COLO668 (cell line): Measurements from ENCODE around the gene SLC6A17.
A peak's percentile ranks its signal among the peaks of the same experiment; 100 is the strongest.

Source experiments
- DNase-seq: peaks from one replicate; lab custom pipeline; 2025; ENCODE audit not compliant: unreplicated experiment; lab: John Stamatoyannopoulos, UW

Gene SLC6A17

DNA sequence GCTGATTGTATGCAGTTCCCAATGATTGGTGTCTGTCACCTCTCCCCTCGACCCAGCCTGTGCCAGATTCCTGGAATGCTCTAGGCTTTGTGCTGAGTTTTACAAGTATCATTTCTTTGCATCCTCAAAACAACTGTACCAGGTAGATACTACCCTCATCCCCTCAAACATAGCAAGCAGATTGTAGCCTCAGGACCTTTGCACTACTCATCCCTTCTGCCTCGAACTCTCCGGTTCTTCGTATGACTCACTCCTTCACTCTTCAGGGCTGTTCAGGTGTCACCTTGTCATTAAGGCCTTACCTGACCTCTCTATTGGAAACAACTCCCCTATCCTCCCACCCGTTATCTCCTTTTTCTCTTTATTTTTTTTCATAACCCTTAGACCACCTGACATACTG, 67.8 kb downstream of the SLC6A17 start:
- no peak for DNase-seq

GRCh38 chr1:110218739-110219138, 68.4 kb downstream of the SLC6A17 start:
- DNase-seq = no peak

DNA sequence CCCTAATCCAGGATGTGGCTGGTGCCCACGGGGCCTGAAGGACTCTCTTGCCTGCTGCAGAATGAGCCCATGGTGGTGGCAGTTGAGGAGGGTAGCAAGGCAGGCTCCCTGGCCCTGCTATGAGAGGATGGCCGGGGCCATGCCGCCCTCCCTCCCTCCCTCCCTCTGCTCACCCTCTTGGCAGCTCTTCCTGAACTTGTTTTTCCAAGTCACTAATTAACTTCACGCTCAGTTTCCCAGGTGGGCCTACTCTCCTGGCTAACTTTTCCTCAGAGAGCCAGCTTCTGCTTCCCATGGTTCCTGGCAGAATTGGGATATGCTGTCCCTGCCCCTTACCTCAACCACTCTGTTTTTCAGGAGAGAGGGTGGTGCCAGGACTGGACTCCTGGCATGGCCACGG, 70.0 kb downstream of the SLC6A17 start:
- DNase-seq = no peak

DNA sequence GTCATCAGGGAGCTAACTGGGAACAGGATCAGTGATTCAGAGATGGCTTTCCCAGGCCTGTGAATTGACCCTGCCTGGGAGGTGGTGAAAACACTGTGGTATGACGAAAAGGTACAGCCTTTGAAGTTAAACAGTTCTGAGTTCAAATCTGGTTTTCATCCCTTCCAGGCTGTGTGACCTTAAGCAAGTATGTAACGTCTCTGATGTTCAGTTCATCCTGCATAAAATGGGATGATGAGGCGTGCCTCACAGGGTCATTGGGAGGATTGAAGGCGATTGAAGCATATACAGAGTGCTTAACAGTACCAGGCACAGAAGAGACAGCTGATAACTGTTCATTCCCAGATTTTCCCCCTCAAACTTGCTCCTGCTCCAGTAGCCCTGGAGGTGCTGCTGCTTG, 70.8 kb downstream of the SLC6A17 start:
- no peak for DNase-seq

DNA sequence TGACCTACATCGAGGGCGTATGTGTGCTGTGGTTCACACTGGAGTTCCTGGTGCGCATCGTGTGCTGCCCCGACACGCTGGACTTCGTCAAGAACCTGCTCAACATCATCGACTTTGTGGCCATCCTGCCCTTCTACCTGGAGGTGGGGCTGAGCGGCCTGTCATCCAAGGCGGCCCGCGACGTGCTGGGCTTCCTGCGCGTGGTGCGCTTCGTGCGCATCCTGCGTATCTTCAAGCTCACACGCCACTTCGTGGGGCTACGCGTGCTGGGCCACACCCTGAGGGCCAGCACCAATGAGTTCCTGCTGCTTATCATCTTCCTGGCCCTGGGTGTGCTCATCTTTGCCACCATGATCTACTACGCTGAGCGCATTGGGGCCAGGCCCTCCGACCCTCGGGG, 72.8 kb downstream of the SLC6A17 start:
- no peak for DNase-seq

DNA sequence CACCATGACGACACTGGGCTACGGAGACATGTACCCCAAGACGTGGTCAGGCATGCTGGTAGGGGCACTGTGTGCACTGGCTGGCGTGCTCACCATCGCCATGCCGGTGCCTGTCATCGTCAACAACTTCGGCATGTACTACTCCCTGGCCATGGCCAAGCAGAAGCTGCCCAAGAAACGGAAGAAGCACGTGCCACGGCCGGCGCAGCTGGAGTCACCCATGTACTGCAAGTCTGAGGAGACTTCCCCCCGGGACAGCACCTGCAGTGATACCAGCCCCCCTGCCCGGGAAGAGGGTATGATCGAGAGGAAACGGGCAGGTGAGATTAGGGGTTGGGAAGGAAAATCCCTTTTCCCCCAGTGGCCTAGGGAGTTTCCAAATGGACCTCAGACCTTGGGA, 73.3 kb downstream of the SLC6A17 start:
- DNase-seq = no peak

DNA sequence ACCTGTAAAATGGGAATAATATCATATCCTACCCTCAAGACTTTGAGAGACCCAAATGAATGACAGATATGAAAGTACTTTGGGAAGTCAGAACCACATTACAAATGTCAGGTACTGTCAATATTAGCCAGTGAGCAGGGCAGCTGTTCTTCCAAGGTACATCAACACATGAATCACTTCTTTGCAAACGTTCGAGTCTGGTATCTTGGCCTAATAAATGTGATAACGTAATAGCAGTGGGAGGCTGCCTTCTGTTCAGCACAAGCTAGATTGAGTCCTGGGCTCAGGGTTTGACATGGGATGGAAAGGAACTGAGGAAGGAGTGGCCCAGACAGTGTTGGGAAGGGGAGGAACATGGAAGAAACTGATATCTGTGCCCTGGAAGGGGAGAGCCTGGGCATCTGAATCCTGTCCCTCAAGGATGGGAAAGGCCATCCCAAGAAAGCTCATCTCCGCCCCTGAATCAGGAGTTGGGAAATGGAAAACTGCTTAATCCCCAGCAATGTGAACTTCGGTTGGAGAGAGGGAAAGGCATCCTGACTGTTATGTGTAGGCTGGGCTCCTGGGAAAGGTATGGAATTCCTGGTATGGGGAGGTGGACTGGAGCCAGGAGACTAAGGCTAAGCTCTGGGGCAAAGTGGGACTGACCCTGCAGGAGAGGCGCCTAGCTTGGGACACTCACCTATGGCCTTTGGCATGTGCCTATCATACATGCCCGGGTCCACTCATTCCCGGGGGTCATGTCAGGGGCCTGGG, 74.1 kb downstream of the SLC6A17 start:
- DNase-seq = no peak

DNA sequence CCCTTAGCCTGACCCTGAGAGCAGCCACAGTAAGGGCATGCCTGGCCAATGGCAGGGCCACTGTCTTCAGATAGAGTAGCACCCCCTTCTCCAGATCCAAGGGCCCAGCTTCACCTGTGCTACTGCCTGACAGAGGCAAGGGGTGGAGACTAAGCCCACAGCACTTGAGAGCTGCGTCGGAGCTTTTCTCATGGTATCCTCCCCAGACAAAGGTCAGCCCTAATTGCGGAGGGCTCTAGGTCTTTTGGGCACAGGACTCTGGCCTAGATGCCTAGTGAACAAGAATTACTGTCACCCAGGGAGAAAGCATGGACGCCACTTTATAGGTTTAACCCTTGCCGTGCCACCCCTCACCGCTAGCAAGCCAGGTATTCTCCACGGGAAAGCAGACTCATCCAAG, 74.9 kb downstream of the SLC6A17 start:
- no peak for DNase-seq

GRCh38 chr1:110225756-110226404, 75.6 kb downstream of the SLC6A17 start:
- no peak for DNase-seq

GRCh38 chr1:110227774-110228173, 77.5 kb downstream of the SLC6A17 start:
- no peak for DNase-seq

DNA sequence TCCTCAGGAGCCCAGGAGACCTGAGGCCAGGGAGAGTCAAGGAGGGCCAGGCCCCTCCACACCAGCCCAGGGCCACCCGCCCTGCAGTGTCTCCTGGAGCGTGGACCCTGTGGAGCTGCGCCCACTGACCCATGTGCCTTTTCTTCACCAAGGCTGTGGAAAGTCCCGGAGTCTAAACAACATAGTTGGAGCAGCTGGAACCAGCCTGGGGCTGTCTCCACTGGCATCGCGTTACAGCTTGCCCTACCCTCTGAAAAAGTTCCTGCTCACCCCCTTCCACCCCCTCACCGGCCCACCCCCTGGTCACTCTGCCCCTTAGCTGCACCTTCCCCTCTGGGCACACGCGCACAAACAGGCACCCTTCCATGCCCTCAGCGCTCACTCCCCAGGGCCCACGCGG, 78.1 kb downstream of the SLC6A17 start:
- DNase-seq = no peak

- DNase-seq = no peak
Measured at GRCh38 chr1:110228869-110229268, 78.6 kb downstream of the SLC6A17 start.

- DNase-seq = no peak
Measured at GRCh38 chr1:110229348-110230001, 79.2 kb downstream of the SLC6A17 start.

DNA sequence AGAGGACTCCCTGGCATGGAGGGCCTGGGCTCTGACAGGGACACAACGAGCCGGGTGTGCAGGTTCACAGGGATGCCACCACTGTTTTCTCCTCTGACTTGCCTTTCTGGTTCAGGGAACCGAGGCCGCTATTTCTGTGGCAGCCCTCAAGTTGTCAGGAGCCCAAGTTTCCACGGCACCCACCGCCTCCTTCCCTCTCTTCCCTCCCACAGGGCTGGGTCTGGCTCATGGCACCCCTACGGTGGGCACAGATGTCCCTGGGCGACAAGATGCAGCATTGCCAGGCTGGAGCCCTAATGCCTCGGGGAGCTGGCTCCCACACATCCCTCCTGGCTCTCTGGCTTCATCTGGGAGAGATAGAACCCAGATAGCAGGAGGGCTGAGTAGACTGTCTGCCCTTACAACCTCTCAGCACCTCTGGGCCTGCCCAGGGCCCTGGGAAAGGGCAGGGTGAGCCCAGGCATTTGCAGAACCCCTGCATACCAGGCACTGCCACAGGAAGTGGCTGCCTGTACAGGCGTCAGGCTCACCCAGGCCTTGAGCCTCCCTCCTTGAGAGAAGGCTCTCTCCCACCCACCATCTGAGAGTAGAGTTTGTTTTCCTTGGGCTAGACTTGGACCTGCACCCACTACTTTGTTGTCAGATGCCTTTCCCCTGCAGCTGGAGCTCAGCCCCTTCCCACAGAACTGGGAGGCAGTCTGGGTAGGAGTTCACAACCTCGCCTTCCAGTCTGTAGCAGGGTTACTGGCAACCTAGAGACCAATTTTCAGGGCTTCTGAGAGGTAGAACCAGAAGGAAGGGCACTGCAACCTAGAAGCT, 80.3 kb downstream of the SLC6A17 start:
- no peak for DNase-seq

DNA sequence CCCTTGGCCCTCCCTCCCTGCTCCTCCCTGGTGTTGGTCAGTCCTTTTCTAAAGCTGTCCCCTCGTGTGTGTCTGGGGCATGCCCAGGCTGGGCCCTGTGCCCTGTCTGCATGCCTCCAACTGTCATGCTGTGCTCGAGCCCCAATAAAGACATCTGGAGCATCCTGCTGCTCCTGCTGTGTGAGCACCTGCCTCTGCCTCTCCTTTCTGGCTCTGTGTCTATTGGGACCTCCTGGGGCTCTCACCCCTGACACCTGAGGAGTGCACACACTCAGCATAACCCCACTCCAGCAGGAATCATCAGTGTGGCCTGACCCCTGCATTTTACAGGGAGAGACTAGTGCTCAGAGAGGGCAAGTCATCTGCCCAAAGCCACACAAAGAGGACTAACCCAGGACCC, 83.6 kb downstream of the SLC6A17 start:
- peak; percentile 69 for DNase-seq

DNA sequence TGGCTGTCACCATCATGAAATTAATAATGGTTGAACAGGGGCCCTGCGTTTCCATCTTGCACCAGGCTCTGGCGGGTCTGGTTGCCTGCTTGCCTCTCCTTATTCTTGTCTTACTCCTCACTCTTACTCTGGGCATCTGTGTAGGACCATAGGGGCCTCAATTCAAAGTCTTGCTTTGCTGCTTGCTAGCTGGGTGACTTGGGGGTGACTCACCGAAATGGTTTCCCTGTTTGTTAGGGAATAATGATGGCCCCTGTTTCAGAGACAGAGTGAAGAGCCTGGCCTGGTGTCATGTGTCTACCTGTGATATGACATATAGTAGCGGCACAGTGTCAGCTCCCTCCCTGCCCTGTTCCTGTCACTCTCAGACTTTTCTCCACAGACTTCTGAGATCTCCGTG, 84.4 kb downstream of the SLC6A17 start:
- no peak for DNase-seq

- DNase-seq = no peak
Measured at GRCh38 chr1:110235181-110235833, 85.0 kb downstream of the SLC6A17 start.

DNA sequence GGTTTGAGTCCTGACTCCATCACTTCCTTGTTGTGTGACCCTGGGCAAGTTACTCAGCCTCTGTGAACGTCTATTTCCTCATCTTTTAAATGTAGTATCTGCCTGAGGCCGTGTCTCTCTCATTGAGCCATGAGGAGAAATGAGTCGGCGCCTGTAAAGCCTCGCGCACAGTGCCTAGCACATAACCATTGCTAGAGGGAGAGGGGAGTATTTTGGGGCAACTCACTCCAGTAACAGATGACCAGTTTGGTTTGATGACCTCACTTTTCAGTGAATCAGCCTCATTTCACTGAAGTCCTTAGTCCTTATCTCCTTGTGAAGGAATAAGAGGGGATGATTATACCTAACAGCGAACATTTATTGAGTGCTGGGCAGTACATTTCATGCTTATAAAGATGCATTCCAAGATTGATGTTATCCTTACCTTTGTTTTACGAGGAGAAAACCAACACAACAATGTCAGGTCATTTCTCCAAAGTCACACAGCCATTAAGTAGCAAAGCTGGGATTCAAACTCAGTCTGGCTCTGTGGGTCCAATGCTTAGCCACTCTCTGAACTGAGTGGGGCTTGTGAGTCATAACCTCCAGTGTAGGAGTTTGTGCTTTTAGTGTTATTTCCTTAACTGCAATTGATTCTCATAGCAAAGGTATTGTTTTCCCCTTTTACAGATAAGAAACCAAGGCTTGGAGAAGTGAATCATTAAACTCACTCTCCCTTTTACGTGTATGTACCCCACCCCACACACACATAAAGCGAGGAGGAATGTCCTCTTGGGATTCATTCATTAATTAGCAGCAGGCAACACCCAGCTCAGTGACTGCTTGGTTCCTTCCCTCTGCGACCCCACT, 85.8 kb downstream of the SLC6A17 start:
- DNase-seq = peak; percentile 18

DNA sequence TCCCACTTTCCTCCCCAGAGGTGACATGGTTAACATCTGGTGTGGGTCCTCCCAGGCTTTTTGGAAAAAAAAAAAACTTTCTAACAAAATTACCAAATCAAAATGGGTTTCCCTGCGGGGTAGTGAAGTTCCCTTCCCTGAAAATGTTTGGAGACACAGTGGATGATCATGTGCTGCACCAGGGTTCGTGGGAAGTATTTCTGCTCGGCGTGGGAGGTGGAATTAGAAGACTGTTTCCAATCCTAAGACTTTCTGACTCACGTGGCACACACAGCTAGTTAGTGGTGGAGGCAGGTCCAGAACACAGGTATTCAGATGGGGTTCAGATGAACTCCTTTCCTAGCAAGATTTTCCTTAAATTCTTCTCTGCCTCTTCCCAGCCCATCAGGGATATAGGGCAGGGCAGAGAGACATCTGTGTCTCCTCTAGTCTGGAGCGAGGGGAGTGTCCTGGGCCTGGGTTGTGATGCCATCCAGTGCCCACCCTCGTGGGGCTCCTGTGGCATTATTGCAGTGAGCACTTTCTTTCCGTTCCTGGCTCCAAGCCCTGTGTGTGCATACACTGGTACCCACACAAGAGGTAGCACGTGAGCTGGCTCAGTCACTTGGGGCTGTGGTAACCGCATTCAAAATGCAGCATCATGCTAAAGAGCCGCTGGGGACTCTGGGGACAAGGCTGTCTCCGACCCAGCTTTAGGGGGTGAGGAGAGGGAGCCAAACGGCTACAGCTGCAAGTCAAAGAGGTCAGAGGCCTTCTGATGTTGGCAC, 87.3 kb downstream of the SLC6A17 start:
- DNase-seq = no peak
